Stimulated activated CD4-positive, alpha-beta T cell treated with anti-CD3 and anti-CD28 coated beads, Interleukin-15, amount 100 ng/mL, for 48 hours (primary cell): ENCODE data around the gene TET1.
"Not testable (repeated sequence)": the region's sequence is repeated elsewhere in the genome, so short reads cannot be mapped to it uniquely, and the experiment has no call there.

Source experiments
- DNase-seq, 2 donors: peaks; one replicate each; pipeline ENCODE4 v3.0.0-alpha.2; 2020; ENCODE audit warnings: low read depth in 2 of 2

Gene TET1

GRCh38 chr10:68562661-68563570, 2.8 kb downstream of the TET1 start:
- no peak for DNase-seq

- DNase-seq, result no peak
Measured at GRCh38 chr10:68564712-68565111, 4.6 kb downstream of the TET1 start.

- no peak for DNase-seq
Measured at GRCh38 chr10:68565658-68566057, 5.5 kb downstream of the TET1 start.

- no peak for DNase-seq
Measured at GRCh38 chr10:68566351-68566750, 6.2 kb downstream of the TET1 start.

GRCh38 chr10:68566955-68567354, 6.8 kb downstream of the TET1 start:
- DNase-seq, result no peak

GRCh38 chr10:68572151-68572550, 12.0 kb downstream of the TET1 start:
- DNase-seq, result no peak

GRCh38 chr10:68574051-68574450, 13.9 kb downstream of the TET1 start:
- DNase-seq, result no peak

- DNase-seq, result no peak
Measured at GRCh38 chr10:68576118-68576517, 16.0 kb downstream of the TET1 start.

- no peak for DNase-seq
Measured at GRCh38 chr10:68578974-68579373, 18.8 kb downstream of the TET1 start.

GRCh38 chr10:68584187-68584586, 24.1 kb downstream of the TET1 start:
- not testable (repeated sequence) for DNase-seq

GRCh38 chr10:68586606-68587305, 26.6 kb downstream of the TET1 start:
- DNase-seq, result no peak

GRCh38 chr10:68594405-68594804, 34.3 kb downstream of the TET1 start:
- DNase-seq, result no peak

- no peak for DNase-seq
Measured at GRCh38 chr10:68595513-68595912, 35.4 kb downstream of the TET1 start.

GRCh38 chr10:68597407-68597806, 37.3 kb downstream of the TET1 start:
- DNase-seq, result no peak

GRCh38 chr10:68598978-68599770, 39.0 kb downstream of the TET1 start:
- DNase-seq, result no peak

GRCh38 chr10:68599771-68600040, 39.6 kb downstream of the TET1 start:
- no peak for DNase-seq

- peak; percentile 18 to 30 for DNase-seq
Measured at GRCh38 chr10:68600041-68600778, 40.1 kb downstream of the TET1 start.

- no peak for DNase-seq
Measured at GRCh38 chr10:68601501-68602265, 41.5 kb downstream of the TET1 start.

- DNase-seq, result no peak
Measured at GRCh38 chr10:68602434-68602833, 42.3 kb downstream of the TET1 start.

GRCh38 chr10:68603766-68604165, 43.6 kb downstream of the TET1 start:
- DNase-seq, result no peak

- no peak for DNase-seq
Measured at GRCh38 chr10:68604441-68604840, 44.3 kb downstream of the TET1 start.
